Measurements from ENCODE around the gene KCNT1. TPM values are rescaled to one million over a fixed set of nuclear protein-coding genes. Genes with fewer than 3 reads are reported as not detected.

Gene KCNT1
- polyA plus RNA-seq, 4 donors = 0.07 to 0.22 (median 0.14) TPM

DNA sequence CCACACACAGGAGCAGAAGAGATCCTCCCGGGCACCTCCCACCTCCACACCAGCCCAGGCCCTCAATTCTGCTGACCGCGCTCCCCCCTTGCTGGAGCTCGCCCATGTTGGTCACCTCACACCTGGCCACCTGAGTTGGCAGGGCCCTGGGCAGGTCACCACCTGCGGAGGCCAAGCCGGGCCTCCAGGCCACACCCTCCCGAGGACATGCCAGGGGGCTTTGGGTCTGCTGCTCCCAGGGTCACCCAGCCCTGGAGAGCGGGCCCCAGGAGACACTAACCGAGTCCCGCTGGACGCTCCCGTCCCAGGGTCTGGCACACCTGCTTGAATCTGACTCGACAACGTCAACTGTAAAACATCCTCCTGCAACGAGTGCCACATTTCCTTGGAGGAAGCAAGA, 4.8 kb upstream of the KCNT1 start:
- no peak for DNase-seq (ENCODE audit: low read depth in 4 of 4, low spot score in 3 of 4)

DNA sequence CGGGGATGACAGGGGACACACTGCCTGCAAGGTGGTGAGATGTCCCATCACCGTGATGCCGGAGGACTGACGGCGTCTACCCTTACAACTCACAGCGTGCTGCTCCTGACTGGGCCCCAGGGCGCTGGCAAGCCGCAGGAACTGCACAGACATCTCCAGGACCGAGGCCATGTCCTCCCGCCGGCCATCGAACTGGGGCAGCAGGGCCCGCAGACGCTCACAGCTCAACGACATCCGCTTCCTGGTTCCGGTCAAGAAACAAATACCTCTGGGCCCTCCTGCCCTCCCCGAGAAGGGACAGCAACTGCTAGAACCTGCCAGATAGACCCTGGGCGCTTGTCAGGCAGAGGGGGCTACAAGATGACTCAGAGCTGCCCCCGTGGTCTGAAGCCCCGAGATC, 3.7 kb upstream of the KCNT1 start:
- no peak for DNase-seq (ENCODE audit: low read depth in 4 of 4, low spot score in 3 of 4)

DNA sequence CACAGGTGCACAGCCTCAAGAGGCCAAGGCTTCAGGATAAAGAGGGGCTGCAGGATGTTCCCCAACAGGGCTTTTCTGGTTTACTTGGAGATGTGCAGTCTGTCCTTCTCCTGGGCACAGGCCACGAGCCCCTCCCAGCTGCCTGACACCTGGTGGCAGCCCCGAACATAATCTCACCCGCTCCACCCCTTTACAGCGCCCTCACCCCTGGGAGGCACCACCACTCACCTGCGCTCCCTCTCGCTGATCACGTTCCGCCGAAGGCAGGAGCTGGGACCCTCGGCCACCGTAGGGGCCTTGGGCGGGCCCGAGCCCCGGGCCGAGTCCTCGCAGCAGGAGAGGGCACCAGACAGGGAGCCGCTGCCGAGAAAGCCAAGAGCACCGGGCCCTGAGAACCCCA, 3.2 kb upstream of the KCNT1 start:
- DNase-seq (ENCODE audit: low read depth in 4 of 4, low spot score in 3 of 4) = no peak

DNA sequence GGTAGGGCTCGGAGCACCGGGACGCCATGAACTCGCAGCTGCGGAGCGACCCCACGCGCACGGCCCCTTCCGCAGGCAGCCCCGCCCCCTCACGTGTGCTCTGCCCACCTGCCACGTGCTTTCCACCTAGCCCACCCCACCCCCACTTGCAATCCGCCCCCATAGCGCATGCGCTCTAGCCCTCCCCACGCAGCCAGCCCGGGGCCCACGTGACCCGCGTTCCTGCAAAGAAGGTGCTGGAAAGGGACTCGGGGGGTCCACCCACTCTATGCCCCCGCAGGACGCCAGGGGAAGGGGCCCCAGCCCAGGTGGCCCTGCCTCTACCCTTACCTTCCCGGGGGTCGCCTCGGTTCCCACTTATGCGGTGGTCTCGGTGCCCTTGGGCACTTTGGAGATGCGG, 2.5 kb upstream of the KCNT1 start, which contains the start of gene SOHLH1:
SOHLH1 (minus strand) TSS at position 42 of the 400 bp plus-strand sequence; CDS start at position 28, 14 bp downstream.
- DNase-seq (ENCODE audit: low read depth in 4 of 4, low spot score in 3 of 4) = no peak

DNA sequence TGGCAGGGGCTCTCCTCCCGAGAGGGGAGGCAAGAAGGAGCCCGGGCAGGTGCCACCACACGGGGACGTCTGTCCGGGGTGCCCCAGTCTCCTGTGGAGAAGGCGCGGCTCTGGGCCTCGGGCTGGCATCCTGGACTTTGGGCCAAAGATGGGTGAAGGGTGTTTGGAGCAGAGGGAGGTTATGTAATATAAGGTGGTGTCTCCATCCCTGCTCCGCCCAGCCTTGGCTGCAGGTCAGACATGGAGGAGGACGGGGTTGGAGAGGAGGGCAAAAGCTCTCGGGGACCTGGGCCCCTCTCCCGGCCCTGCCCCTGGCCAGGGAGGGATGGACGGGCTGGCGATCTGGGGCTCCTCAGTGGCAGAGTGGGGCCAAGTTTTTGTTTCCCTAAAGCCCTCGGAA, 1.5 kb upstream of the KCNT1 start:
- no peak for DNase-seq (ENCODE audit: low read depth in 4 of 4, low spot score in 3 of 4)

DNA sequence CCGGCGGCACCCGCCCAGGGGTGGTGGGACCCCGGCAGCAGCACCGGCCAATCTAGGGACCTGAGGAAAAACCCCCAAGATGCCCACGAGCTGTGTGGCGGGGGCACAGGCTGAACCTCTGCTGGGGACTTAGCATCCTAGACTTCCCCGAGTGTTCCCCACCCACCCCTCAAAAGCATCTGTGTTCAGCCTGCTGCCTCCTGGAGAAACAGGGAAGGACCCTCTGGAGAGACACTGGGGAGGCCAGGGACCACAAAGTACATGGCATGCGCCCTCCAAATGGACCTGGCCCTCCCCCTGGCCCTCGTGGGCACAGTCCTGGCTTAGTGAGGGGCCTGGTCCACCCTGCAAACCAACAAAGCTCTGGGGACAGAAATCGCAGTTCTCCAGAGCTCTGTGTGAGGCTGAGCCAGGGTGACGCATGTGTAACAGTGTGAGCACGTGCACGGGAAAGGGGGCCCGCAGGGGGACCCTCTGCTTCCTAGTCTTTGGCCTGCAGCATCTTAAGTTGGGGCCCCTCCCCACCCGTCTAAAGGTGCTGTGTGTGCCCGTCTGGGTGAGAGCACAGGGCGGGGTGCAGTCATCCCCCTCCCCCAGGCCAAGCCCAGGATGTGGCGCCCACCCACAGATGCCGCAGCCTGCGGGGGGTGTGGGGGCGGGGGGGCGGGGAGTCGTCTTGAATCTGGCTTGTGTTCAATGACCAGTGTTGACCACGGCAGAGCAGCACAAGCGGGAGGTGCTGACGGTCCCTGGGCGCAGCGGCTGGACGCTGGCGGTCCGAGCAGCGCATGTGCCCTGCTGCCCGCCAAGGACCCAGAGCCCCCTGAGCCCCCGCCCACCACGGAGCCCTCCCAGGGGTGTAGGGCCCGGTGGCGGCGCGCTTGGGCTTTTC, 672 bp upstream of the KCNT1 start:
- DNase-seq (ENCODE audit: low read depth in 4 of 4, low spot score in 3 of 4) = no peak

DNA sequence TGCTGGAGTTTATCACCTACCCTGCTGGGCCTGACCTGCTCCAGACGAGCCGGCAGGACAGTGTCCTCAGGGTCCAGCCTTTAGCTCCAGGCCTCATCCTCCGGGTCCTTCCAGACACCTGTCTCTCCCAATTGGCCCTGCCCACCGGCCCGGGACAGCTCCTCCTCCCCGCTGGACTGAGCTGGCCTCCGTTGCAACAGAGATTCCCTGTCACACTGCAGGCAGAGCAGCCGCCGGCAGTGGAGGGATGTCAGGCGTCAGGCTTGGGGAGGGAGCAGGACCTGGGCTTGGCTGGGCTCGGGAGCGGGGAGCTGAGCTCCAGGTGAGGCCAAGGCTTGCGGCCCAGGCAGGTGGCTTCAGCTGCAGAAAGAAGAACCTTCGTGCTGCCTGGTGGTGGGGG, 1.7 kb downstream of the KCNT1 start:
- no peak for DNase-seq (ENCODE audit: low read depth in 4 of 4, low spot score in 3 of 4)

DNA sequence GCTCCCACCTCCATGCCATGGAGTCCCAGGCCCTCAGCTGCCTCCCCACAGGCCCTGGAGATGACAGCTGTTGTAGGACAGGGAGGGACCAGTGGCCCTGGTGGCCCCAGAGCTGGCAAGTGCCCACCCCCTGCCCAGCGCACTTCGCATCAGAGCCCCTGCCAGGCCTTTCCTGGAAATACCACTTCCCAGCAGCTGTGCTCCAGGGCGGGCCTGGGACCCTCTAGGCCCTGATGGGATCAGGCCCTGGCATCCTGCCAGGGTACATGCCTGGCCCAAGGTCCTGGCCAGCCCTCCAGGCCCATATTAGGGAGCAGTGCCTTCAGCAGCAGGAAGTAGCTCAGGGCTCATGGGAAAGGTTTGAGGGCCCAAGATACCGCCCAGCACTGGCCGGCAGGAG, 2.5 kb downstream of the KCNT1 start:
- no peak for DNase-seq (ENCODE audit: low read depth in 4 of 4, low spot score in 3 of 4)

DNA sequence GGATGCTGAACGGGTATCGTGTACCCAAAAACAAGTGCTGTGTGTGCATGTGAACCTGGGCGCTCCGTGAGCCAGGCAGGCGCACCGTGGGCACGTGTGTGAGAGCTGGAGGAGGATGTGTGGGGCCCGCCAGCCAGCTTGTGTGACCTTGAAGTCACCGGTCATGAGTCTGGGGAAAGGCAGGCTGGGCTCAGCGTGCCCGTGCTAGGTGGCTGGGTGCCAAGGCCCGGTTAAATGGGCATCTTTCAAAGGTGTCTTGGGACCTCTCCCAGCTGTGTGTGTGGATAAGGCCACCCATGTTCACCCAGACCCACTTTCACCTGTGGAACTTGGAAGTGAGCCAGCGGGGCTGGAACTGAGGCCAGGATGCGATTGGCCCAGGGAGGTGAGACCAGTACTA, 3.4 kb downstream of the KCNT1 start:
- DNase-seq (ENCODE audit: low read depth in 4 of 4, low spot score in 3 of 4) = no peak

DNA sequence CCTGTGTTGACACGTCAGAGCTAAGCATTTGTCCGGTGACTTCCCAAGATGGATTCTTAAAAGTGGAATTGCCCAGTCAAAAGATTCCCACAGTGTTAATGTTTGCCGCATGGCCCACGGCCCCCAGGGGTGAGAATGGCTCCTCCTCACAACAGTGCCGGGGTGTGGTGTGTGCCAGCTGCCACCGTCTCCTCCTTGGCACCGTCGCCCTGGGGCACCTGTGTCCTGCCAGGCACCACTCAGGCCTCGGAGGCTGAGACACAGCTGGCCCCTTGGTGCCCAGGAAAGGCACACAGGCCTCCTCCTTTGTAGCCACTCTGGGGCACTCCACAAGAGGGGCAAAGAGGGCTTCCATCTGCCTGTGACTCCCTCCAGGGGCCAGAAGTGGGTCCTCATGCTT, 4.3 kb downstream of the KCNT1 start:
- DNase-seq (ENCODE audit: low read depth in 4 of 4, low spot score in 3 of 4) = no peak

DNA sequence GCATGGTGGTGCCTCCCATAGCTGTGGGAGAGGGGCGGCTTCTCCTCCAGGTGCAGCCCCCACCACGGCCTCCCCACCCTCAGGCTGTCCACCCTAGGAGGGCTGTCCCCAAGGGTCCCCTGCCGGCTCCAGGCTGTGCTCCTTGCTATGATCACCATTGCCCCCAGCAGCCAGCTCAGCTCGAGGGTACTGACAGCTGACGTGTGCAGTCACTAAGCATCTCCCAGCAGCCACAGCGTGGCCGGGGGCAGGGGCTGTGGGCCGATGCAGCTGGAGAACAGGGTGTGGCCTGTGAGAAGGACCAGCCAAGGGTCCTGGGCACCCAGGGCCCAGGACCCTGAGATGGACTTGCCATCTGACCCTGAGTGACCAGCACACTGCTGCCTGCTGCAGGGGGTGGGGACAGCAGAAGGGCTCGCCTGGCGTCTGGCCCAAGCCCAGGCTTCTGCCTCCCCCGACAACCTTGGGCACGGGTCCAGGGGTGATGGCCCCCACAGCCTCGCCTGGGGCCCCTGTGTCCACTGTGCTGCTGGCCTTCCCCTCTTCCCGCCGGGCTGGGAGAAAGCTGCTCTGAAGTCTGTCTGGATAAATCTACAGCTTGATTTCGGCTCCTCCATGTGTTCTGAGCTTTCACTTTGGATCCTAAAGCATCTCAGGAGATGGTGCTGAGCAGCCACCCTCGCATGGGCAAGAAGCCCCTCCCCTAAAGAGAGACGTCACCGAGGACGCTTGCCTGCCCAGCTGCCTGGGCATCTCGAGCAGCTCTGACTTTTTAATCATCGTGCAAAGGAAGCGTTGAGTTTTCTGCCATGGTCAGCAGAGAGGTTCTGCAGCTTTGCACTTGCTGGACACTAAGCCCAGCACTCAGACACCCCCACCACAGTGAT, 5.5 kb downstream of the KCNT1 start:
- DNase-seq (ENCODE audit: low read depth in 4 of 4, low spot score in 3 of 4) = no peak

DNA sequence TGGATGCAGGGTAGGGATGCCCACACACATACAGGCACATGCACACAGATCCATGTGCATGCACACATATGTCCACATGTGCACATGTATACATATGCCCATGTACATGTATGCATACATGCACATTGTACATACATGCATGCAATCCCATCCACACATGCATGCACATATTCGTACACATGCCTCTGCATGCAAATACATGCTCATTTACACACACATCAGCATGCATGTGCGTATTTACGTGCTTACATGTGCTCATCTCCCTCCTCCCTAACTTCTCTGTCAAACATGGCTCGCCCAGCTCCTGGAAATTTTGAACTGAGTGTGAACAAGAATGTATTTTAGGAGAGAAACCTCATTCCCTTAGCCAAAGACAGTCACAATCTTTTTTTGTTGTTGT, 6.2 kb downstream of the KCNT1 start:
- DNase-seq (ENCODE audit: low read depth in 4 of 4, low spot score in 3 of 4) = no peak

DNA sequence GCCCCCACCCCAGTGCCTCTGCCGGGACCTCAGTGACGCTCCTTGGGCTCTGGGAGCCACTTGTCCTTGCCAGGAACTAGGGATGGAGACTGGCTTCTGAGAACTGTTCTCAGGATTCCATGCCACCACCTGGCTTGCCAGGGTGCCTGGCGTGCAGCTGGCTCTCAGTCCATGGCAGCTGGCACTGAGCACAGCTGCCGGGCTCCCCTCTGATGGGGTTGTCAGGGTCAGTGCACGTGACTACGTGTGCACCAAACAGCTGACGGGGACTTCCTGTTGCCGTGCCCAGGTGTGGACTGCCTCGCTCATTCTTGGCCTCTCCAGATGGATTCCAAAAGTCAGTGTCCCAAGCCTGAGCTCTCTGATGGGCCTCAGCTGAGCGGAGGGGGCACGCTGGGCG, 9.4 kb downstream of the KCNT1 start:
- DNase-seq (ENCODE audit: low read depth in 4 of 4, low spot score in 3 of 4) = no peak

DNA sequence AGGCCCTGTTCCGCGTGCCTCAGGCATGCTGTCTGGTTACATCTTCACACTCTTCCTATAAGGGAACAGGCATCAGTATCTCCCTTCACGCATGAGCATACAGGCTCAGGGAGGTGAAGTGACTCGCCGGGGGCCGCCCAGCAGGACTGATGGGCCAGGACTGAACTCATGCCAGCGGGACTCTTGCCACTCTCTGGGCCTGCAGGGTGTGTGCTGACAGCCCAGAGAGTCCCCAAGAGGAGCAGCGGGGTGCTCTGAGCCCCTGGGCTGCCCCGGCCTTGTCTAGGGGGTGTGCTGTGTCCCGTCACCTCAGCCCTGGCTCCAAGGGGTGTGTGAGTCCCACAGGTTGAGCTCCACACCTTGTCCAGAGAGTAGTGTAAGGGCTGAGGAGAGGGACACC, 9.9 kb downstream of the KCNT1 start:
- no peak for DNase-seq (ENCODE audit: low read depth in 4 of 4, low spot score in 3 of 4)

DNA sequence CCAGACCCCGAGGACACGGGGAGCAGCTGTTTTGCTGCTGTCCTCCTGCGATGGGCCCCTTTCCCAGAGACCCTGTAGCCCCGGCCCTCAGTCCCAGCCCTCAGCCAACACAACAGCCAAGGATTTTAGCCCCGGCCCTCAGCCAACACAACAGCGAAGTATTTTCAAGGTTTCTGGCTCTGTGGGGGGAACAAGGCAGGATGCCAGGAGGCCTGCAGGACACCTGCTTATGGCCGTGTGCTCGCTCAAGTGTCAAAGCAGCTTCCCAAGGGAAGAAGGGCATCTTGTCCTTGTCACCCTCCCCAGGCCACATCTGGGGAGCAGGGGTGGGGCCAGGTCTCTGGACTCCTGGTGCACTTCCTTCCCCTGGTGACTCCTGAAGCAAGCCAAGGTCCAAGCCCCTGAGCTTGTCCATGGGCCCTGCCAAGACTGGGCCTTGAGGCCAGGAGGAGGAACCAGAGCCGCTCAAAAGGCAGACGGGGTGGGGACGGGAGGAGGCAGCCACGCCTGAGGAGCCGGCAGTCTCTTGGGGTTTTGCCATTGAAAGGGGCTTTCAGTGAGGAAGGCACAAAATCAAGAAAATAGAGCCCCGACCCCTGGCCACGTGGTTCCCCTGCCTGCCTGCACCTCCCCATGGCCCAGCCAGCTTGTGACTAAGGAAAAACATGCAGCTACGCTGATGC, 10.8 kb downstream of the KCNT1 start:
- no peak for DNase-seq (ENCODE audit: low read depth in 4 of 4, low spot score in 3 of 4)

DNA sequence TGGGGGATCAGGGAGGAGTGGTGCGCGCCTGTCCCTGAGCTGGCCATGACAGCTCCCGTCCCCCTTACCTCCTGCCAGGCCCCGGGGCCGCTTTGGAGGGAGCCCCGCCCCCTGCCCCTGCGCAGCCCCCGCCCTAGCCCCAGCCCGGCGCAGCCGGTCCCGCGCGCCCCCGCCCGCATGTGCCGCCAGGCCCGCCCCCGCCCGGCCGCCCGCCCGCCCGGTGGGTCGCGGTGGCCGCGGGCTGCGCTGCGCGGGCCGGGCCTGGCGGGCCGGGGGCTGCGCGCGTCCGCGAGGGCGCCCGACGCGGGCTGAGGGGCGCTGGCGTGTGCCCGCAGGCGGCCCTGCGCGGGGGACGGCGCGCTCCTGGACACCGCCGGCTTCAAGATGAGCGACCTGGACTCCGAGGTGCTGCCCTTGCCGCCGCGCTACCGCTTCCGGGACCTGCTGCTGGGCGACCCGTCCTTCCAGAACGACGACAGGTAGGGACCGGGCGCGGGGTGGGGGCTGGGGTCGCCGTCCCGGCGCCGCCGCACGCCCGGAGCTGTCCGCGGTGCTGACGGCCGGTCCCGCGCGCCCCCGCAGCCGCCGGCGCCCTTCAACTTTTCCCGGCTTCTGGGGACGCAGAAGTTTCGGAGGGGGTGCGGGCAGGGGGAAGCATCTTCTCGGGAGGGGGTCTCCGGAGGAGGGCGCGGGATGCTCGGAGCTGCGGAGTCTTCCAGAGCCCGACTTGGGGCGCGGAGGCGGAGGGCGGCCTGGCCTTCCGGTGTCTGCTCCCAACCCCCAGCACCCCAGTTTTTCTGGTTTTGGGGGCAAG, 12.5 kb downstream of the KCNT1 start:
- peak in 1 of 4 donors; percentile 12 for DNase-seq (ENCODE audit: low read depth in 4 of 4, low spot score in 3 of 4)

DNA sequence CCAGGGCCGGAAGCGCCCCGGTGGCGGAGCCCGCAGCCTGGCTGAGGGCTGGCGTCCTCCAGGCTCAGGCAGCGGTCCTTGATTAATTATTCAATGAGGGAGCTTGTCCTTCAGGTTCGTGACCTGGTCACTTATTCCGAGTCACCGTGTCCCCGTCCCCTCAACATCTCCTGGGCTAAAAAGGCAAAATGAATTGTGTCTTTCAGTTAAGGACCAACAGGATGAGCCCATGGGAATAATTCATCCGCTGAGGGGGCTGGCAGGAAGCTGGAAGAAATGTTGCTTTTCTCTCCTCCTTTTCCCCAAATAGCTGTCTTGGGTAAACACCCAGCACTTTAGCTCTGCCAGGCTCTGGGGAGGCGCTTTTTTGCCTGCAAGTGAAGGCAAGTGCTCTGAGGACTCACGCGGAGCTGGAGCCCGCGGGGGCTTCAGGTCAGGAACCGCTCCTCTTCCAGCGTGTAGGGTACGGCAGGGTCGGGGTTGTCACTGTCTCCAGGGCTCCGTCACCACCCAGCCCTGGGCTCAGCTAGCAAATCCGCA, 13.1 kb downstream of the KCNT1 start:
- no peak for DNase-seq (ENCODE audit: low read depth in 4 of 4, low spot score in 3 of 4)

DNA sequence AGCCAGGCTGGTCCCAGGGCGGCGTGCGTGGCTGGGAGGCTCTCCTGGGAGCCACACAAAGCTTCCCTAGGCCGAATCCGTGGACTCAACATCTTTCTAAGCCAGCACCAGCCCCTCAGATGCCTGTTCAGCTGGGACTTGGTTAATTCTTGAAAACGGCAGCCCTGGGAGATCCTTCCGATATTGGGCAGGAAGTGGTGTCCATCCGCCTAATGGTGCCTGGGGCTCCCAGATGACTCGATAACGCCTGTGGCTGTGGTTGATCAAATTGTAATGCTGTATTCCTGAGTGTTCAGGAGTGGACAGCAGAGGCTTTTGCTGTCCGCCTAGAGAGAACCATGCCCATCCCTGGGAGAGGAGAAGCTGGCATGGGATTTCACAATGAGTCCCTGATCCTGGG, 14.1 kb downstream of the KCNT1 start:
- DNase-seq (ENCODE audit: low read depth in 4 of 4, low spot score in 3 of 4) = no peak

DNA sequence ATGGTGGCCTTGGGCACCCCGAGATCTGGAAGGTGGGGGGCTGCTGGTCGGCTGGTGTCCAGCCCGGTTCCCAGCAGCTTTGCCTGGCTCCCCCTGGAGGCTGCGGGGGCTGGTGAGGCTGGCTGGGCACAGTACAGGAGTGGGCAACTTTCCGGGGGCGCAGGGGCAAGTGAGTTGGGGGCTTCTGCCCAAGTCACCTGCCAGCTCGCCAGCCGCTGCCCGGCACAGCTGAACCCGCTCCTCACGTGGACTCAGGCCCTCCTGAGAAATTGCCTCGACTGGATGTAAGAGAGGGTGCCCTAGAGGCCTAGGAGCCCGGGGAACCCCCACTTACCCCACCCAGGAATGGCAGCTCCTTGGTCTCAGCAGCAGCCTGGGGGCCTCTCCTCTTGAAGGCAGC, 15.4 kb downstream of the KCNT1 start:
- no peak for DNase-seq (ENCODE audit: low read depth in 4 of 4, low spot score in 3 of 4)

DNA sequence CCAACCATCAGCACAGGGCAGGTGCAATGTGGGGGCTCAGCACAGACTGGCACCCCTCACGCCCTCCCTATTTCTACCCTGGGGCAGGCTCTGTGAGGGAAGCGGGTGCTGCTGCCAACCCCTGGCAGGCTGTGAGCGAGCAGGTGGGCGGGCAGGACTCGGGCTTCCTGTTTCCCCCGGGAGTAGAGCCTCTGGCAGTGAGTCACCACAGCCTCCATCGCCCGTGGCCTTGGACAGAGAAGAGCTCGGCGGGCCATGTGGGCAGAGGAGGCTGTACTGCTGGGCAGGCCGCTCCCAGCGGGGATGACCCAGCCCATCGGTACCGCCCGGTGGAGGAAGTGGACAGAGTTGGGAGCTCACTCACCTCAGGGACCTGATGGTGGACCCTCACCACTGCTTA, 16.6 kb downstream of the KCNT1 start:
- DNase-seq (ENCODE audit: low read depth in 4 of 4, low spot score in 3 of 4) = no peak
